HG03095 (cell line): ENCODE data around the gene PAOX.
"Not testable (repeated sequence)": the region's sequence is repeated elsewhere in the genome, so short reads cannot be mapped to it uniquely, and the experiment has no call there.

Experiments used
- ATAC-seq: cut with Tn5 transposase; IDR thresholded peaks from one replicate; pipeline ENCODE4 v1.9.1; 2021; ENCODE audit warnings: moderate library complexity; ENCODE audit not compliant: unreplicated experiment

PAOX gene

DNA sequence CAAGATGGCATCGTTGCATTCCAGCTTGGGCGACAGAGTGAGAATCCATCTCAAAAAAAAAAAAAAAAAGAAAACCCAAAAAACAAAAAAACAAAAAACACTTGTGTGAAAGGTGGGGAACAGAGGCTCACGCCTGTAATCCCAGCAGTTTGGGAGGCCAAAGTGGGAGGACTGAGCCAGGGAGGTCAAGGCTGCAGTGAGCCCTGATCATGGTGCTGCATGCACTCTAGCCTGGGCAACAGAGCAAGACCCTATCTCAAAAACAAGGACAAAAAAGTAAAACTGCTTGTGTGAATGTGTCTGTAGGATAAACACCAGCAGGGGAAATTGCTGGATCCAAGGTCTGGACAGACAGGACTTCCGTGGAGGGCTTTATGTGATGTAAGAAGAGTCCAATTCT is 4.5 kb downstream of the PAOX start:
- no peak for ATAC-seq

GRCh38 chr10:133384071-133384470 is 5.0 kb downstream of the PAOX start:
- no peak for ATAC-seq

DNA sequence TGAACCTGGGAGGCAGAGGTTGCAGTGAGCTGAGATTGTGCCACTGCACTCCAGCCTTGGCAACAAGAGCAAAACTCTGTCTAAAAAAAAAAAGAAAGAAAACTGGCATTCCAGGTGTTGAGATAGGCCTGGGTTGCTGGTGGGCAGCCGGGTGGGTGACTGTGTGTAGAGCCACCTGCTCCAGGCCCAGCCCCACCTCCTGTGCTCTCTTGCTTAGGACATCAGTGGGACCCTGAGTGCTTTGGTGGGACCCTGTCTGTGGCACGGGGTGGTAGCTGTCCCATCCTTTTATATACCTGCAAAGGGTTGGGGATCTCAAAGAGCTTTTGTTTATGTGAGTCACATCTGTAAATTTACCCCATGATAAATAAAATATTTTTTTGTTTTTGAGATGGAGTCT is 6.2 kb downstream of the PAOX start:
- ATAC-seq, result no peak

GRCh38 chr10:133386951-133387350 is 7.9 kb downstream of the PAOX start:
- not testable (repeated sequence) for ATAC-seq

DNA sequence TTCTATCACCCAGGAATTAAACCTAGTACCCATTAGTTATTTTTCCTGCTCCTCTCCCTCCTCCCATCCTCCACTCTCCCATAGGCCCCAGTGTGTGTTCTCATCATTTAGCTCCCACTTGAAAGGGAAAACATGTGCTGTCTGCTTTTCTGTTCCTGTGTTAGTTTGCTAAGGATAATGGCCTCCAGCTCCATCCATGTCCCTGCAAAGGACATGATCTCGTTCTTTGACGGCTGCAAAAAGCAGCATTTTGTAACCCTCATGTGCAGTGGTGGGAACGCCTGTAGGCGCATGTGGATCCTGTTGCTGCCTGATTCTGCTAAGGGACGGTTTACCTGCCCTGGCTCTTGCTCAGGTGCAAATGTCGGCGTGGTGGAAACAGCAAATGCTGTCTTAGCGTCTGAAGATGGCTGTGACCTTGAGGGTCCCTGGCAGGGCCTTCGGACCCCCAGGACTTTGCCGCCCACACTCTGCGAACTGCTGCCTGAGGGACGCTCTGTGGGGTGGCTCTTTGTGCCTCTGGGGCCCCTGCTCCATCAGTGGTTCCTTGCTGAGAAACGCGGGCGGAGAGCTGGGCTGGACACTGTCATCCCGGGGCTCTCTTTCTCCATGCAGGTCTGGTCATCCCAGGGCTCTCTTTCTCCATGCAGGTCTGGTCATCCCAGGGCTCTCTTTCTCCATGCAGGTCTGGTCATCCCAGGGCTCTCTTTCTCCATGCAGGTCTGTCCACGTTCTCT is 9.3 kb downstream of the PAOX start:
- ATAC-seq, result no peak

DNA sequence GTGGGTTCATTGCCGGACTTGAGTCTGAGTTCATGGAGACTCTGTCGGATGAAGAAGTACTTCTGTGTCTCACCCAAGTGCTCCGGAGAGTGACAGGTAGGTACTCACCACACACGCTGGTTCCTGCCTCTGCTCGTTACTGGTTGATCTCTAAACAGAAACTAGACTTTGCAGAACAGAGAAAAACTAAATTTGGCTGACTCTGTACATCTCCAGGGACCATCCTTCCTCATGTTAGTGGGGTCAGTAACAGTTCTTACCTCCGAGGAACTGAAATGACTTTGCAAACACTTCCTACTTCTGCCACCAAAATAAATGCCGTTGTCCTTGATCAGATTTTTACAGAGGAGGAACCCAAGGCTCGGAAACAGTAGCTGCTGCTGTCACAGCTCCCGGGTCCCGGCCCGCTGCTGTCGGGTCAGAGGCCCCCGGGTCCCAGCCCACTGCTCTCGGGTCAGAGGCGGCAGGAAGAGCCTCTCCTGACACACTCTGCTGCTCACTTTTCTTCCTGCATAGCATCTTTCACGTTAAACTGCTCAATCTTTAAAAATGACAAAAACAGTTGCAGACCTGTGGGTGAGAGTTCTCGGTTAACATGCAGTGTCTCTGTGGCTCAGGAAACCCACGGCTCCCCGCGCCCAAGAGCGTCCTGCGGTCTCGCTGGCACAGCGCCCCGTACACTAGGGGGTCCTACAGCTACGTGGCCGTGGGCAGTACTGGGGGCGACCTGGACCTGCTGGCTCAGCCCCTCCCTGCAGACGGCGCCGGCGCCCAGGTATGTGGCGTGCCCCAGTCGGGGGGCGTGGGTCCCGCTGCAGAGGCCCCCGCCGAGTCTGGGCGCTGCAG is 10.1 kb downstream of the PAOX start:
- peak; percentile 82 for ATAC-seq

- no peak for ATAC-seq
Measured at GRCh38 chr10:133390597-133391248, 11.7 kb downstream of the PAOX start.

- ATAC-seq, result no peak
Measured at GRCh38 chr10:133391249-133391635, 12.2 kb downstream of the PAOX start.

DNA sequence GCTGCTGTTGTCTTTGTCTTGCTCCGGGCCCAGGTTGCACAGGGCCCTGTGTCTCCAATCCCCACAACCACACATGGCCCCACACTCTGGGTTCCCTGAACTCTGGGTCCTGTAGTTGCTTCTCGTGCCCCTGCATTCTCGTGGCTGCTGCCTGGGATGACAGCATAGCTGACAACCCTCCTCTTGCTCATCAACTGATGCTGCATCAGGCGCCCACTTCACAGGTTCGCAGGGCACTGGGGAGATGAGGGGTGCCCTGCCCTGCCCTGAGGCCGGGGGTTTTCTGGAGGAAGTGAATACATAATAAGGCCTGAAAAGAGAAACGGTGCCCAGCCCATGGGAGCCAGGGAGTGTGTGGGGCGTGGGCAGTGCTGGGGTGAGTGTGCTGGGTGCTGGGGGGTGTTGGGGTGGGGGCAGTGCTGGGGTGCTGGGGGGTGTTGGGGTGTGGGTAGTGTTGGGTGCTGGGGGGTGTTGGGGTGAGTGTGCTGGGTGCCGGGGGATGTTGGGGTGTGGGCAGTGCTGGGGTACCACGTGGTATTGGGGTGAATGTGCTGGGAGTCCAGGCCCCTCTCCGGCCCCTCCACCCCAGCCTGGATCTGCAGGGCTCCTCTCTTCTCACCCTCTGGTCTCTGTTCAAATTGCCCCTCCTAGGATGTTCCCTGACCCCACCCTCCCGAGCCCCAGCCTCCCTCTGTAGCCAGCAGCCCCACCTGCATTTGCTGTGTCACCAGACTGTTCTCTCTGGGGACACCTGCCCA is 12.9 kb downstream of the PAOX start:
- no peak for ATAC-seq

DNA sequence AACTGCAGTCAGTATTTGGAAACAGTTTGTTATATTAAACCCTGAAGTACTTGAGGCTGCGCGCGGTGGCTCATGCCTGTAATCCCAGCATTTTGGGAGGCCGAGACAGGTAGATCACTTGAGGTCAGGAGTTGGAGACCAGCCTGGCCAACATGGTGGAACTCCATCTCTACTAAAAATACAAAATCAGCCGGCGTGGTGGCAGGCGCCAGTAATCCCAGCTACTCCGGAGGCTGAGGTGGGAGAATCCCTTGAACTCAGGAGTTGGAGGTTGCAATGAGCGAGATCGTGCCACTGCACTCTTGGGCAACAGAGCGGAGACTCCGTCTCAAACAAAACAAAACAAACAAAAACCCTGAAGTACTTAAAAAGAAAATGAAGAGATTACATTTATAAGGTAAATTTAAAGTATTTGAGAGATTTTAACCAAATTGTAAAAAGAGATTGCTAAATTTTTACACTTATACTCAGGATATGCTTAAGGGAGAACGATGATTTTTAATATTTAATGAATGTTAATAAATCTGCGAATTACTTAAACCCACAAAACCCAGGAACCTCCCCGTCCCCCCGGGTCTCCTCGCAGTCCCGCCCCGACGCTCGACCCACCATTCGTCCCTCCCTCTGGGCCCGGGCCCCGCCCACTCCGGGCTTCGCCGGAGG is 14.5 kb downstream of the PAOX start:
- no peak for ATAC-seq

DNA sequence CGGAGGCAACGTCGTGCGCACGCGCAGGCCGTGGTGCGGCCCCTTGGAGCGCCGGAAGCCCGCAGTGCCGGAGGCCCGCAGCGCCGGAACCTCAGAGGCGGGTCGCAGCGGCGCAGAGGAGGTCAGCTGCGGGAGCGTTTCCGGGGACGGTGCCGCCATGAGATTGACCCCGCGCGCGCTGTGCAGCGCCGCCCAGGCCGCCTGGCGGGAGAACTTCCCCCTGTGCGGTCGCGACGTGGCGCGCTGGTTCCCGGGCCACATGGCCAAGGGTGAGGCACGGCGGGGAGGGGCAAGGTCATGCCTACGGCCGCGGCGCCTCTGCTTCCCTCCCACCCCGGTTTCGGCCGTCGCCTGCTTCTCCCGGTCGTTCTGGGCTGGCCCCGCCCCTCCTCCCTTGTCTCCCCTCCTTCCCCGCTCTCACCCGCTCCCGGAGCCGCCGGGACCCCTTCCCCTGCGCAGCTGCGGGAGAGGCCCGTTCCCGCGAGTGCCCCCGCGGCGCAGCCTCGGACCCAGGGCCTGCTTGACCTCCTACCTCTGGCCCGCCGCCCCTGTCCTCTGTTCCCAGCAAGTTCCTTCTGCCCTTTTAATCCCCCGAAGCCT is 15.1 kb downstream of the PAOX start, which contains the start of gene MTG1:
Gene MTG1, plus strand, starts transcription at position 94 of the 600 bp plus-strand sequence. Its CDS starts 64 bp downstream, at position 158.
- ATAC-seq, result peak; percentile 55

- no peak for ATAC-seq
Measured at GRCh38 chr10:133394801-133395221, 15.7 kb downstream of the PAOX start.

- no peak for ATAC-seq
Measured at GRCh38 chr10:133396035-133396624, 17.1 kb downstream of the PAOX start.

- no peak for ATAC-seq
Measured at GRCh38 chr10:133397938-133398337, 18.9 kb downstream of the PAOX start.

DNA sequence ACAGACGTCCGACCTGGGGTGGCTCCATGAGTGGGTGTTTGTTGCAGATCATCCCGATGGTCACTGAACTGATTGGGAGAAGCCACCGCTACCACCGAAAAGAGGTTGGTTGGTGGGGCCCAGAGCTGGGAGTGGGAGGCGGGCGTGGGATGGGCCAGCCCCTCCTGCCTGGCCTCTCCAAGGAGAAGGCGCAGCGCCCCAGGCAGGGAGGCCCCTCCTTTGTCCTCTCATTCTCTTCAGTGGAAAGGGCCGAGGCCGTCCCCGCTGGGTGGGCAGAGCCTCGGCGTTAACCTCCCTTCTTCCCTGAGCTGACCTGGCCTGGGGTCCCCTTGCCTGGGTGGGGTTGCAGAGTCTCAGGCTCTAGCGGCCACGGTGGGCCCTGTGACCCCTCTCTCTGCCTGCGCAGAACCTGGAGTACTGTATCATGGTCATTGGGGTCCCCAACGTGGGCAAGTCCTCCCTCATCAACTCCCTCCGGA is 20.1 kb downstream of the PAOX start:
- no peak for ATAC-seq

- ATAC-seq, result peak; percentile 80
Measured at GRCh38 chr10:133400624-133401424, 21.8 kb downstream of the PAOX start.

- no peak for ATAC-seq
Measured at GRCh38 chr10:133401500-133401899, 22.4 kb downstream of the PAOX start.

- ATAC-seq, result no peak
Measured at GRCh38 chr10:133401981-133402725, 23.1 kb downstream of the PAOX start.
